GM19193 (cell line): ENCODE measurements around the gene TTF1.

Source experiments
- POLR2A ChIP-seq: IDR thresholded peaks from 4 replicates; pipeline ENCODE4 v1.6.1; 2011; ENCODE audit not compliant: insufficient read depth, insufficient read length; ENCODE audit errors: extremely low read depth

TTF1 gene

GRCh38 chr9:132423503-132423902 is 16.9 kb upstream of the TTF1 start:
- no peak for TF ChIP-seq POLR2A

DNA sequence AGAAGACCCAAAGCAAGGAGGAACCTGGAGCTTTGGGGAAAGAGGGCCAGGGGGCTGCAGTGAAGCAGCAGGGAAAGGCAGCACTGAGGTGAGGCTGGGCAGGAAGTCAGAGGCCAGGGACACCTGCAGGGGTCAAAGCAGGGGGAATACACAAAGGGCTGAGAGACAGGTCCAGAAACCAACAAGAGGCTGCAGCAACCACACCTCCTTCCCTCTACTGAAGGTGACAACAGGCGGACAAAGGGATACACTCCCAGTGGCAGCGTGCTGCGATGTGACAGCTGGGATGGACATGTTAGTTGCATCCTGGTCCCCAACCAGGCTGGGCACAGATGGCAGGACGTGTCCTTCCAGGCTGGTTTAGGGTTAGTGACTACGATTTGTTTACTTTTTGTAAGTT is 15.9 kb upstream of the TTF1 start:
- no peak for TF ChIP-seq POLR2A

GRCh38 chr9:132418726-132419363 is 12.2 kb upstream of the TTF1 start:
- no peak for TF ChIP-seq POLR2A

DNA sequence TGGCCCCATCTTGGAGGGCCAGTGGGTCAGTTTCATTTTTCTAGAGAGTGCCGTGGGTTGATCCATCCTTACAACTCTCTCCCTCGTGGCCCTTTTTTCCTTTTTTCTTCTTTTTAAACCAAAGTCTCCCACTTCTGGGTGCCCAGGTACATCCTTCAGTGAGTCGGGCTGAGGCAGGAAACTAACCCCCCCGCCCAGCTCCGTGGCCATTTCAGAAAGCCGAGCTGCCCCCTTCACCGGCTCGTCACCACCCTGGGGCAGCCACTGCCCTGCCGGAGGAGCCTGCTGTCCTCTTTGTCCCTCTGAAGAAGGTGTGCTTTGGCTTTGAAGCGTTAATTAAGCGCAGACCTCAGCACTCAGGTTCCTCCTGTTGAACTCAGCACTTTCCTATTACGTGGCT is 8.5 kb upstream of the TTF1 start:
- TF ChIP-seq POLR2A, result no peak

- TF ChIP-seq POLR2A, result no peak
Measured at GRCh38 chr9:132414731-132415130, 8.1 kb upstream of the TTF1 start.

GRCh38 chr9:132413926-132414325 is 7.3 kb upstream of the TTF1 start:
- TF ChIP-seq POLR2A, result no peak

GRCh38 chr9:132412089-132412488 is 5.4 kb upstream of the TTF1 start:
- TF ChIP-seq POLR2A, result no peak

DNA sequence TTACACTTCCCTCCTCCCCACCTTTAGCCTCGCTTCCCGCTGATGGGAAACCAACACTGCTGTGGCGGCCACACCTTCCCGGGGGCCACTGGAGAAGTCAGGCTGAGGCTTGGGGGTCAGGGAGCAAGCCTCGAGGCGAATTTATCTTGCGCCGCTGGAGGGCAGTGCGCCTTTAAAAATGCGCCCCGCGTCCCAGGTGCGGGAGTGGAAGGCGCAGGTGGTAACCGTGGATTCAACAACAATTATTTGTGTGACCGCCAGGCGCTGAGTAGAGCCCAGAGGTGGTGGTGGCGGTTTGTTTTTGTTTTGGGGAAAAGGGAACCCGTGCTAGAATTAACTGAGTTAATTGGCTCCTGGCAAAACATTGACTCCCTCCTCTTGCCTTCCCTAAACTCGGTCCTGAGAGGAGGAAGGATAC is 4.5 kb upstream of the TTF1 start:
- TF ChIP-seq POLR2A, result no peak

GRCh38 chr9:132410642-132411041 is 4.0 kb upstream of the TTF1 start:
- TF ChIP-seq POLR2A, result no peak

- no peak for TF ChIP-seq POLR2A
Measured at GRCh38 chr9:132409828-132410528, 3.3 kb upstream of the TTF1 start, which contains the start of gene CFAP77. Gene CFAP77 (plus strand): TSS chr9:132410211. CDS start chr9:132410272, 61 bp downstream.

DNA sequence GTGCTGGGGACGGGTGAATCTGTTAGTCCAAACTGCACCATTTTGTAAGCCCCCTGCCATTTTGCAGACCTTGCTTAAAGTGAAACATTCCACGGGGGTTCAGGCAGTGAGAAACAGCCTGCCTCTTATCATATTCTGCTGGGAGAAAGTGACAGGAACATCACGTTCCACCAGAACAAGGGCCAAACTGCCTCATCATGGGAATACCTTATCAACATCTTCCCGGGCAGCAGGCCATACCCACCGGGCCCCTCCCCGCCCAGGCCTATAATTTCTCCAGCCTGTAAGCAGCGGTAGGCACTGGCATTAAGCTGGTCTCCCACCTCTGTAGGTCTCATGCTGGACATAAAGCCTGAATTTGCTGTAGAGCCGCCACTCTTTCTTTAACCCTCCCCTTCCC is 1.9 kb upstream of the TTF1 start:
- TF ChIP-seq POLR2A, result no peak

GRCh38 chr9:132407196-132407595 is 556 bp upstream of the TTF1 start:
- no peak for TF ChIP-seq POLR2A

GRCh38 chr9:132404228-132404881 is 2.3 kb downstream of the TTF1 start:
- TF ChIP-seq POLR2A, result no peak

DNA sequence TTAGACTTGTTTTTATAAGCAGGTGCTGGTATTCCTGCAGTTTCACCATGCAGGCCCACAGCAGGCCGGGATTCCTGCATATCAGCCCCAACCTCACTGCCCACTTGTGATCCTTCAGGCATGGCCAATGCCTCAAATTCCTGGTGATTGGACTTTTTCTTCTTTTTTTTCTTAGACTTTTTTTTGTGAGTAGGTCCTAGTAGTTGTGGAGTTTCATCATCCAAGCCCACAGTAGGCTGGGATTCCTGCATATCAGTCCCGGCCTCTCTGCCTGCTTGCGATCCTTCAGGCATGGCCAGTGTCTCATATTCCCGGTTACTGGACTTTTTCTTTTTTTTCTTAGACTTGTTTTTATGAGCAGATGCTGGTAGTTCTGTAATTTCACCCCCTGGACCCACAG is 4.8 kb downstream of the TTF1 start:
- no peak for TF ChIP-seq POLR2A

DNA sequence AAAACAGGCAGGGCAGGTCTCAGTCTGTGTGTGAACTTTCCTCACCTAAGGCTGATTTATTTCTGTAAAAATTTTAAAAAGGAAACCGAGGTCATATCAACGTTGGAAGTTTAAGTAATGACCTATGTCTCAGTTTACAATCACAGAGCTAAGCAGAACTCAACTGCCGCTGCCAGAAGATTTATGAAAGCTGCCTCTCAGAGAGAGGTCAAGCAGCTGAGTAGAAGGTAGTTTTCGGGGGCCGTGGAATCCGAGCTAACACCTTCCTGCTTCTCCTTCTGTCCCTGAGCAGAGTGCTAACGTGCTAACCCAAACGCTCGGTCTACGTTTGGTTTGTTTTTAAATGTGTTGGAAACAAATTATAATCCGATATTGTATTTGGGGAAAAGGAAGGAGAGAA is 11.1 kb downstream of the TTF1 start:
- no peak for TF ChIP-seq POLR2A

GRCh38 chr9:132391449-132391848 is 15.2 kb downstream of the TTF1 start:
- no peak for TF ChIP-seq POLR2A
